ENCODE data around the gene RBPJL. TPM values are rescaled to one million over a fixed set of nuclear protein-coding genes. Genes with fewer than 3 reads are reported as not detected.

Gene RBPJL
- polyA plus RNA-seq, 1 experiment, result not detected

DNA sequence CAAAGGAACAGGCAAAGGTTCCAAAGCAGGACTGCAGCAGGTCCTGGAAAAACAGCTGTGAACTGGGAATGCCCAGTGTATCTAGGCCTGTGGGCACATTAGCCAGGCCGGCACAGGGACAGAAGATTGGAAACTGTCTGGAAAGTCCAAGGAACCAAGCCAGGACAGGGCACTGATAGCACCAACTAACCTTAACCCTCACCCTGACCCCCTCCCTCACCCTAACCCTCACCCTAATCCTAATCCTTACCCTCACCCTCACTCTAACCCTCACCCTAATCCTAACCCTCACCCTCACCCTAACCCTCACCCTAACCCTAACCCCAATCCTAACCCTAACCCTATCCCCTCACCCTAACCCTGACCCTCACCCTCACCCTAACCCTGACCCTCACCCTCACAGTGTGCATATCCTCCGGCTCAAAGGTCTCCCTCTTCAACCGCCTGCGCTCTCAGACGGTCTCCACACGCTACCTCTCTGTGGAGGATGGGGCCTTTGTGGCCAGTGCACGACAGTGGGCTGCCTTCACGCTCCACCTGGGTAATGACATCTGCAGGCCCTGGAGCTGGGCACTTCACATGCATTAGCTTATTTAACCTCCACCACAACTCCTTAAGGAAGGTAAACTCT is 6.5 kb downstream of the RBPJL start:
- H3K4me3 ChIP-seq (ENCODE audit: low read depth, low read length), result no peak overlapping the region
- DNase-seq (ENCODE audit: low read depth), result no peak
- TF ChIP-seq CTCF (IDR thresholded peaks at IDR 0.05; ENCODE audit: insufficient read depth, low read depth, low read length), result no peak
- no peaks in the 10 kb centered on the region for H3K36me3 ChIP-seq (ENCODE audit: control insufficient read depth, insufficient read depth, low read length)
- H3K27me3 ChIP-seq (ENCODE audit: control insufficient read depth, insufficient read depth, low read length), result peaks cover 17% of the 10 kb centered on the region
- CTCF ChIA-PET, result interaction anchor here (0.6 to 4.2 kb wide), 8 partner anchors 13 to 458 kb away, joined by 3 to 43 read pairs (median 4); partner anchors contain the start of gene SYS1
- POLR2A ChIA-PET, result interaction anchor here (0.6 kb wide), 1 partner anchor 360 kb away, joined by 3 read pairs; no protein-coding TSS in a partner anchor

- Histone ChIP-seq H3K4me3 (ENCODE audit: low read depth, low read length) (no peak overlapping the region), H3K27me3 (ENCODE audit: control insufficient read depth, insufficient read depth, low read length) (peaks cover 18% of the 10 kb centered on the region), H3K36me3 (ENCODE audit: control insufficient read depth, insufficient read depth, low read length) (no peaks in the 10 kb centered on the region)
- ChIA-PET POLR2A (no interaction called here), CTCF (interaction anchor here (0.6 to 4.2 kb wide), 9 partner anchors 18 to 611 kb away, joined by 3 to 43 read pairs (median 4); partner anchors contain the start of gene SYS1)
- TF ChIP-seq CTCF (IDR thresholded peaks at IDR 0.05; ENCODE audit: insufficient read depth, low read depth, low read length), result no peak
- no peak for DNase-seq (ENCODE audit: low read depth)
Observed at GRCh38 chr20:45313943-45314342, 7.3 kb downstream of the RBPJL start.

DNA sequence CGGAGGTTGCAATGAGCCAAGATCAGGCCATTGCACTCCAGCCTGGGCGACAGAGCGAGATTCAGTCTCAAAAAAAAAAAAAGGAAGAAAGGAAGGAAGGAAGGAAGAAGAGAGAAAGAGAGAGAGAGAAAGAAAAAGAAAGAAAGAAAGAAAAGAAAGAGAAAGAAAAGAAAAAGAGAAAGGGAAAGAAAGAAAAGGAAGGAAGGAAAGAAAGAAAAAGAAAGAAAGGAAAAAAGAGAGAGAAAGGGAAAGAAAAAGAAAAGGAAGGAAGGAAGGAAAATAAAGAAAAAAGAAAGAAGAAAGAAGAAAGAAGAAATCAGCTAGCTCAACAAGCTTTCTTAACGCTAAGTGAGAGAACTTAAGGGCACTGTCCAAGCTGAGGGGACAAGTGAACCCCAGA is 9.0 kb downstream of the RBPJL start:
- Histone ChIP-seq H3K27me3 (ENCODE audit: control insufficient read depth, insufficient read depth, low read length) (peaks cover 18% of the 10 kb centered on the region), H3K36me3 (ENCODE audit: control insufficient read depth, insufficient read depth, low read length) (no peaks in the 10 kb centered on the region), H3K4me3 (ENCODE audit: low read depth, low read length) (no peak overlapping the region)
- DNase-seq (ENCODE audit: low read depth), result no peak
- ChIA-PET CTCF (interaction anchor here (0.7 to 9.3 kb wide), 7 partner anchors 22 to 156 kb away, joined by 3 to 193 read pairs (median 6); partner anchors contain the start of gene SYS1), POLR2A (no interaction called here)
- TF ChIP-seq CTCF (IDR thresholded peaks at IDR 0.05; ENCODE audit: insufficient read depth, low read depth, low read length), result no peak

DNA sequence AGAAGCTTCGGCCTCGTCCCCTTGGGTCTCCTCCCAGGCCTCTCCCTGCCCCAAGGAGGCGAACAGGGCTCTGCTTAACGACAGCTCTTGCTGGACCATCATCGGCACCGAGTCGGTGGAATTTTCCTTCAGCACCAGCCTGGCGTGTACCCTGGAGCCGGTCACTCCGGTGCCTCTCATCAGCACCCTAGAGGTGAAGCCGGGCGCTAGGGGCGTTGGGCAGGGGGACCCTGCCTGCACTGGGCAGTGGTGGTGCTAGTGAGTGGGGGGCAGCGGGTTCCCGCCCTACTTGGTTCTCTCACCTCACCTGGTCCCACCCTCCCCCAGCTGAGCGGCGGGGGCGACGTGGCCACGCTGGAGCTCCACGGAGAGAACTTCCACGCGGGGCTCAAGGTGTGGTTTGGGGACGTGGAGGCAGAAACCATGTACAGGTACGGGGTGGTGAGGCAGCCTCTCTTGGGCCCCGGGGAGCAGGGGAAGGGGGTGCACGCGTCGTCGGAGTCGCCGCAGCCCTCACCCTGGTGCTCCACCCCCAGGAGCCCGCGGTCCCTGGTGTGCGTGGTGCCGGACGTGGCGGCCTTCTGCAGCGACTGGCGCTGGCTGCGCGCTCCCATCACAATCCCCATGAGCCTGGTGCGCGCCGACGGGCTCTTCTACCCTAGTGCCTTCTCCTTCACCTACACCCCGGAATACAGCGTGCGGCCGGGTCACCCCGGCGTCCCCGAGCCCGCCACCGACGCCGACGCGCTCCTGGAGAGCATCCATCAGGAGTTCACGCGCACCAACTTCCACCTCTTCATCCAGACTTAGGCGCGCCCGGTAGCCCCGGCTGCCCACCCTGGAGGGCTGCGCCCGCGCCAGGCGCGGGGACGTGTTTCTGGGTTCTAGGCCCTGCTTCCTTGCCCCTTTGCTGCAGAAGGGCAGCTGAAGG is 9.8 kb downstream of the RBPJL start:
- TF ChIP-seq CTCF (IDR thresholded peaks at IDR 0.05; ENCODE audit: insufficient read depth, low read depth, low read length), result no peak
- no peak overlapping the region for H3K4me3 ChIP-seq (ENCODE audit: low read depth, low read length)
- peaks cover 18% of the 10 kb centered on the region for H3K27me3 ChIP-seq (ENCODE audit: control insufficient read depth, insufficient read depth, low read length)
- DNase-seq (ENCODE audit: low read depth), result no peak
- ChIA-PET POLR2A (no interaction called here), CTCF (interaction anchor here (0.7 to 9.3 kb wide), 8 partner anchors 8 to 155 kb away, joined by 3 to 193 read pairs (median 6); partner anchors contain the start of genes MATN4 and SYS1)
- no peaks in the 10 kb centered on the region for H3K36me3 ChIP-seq (ENCODE audit: control insufficient read depth, insufficient read depth, low read length)

DNA sequence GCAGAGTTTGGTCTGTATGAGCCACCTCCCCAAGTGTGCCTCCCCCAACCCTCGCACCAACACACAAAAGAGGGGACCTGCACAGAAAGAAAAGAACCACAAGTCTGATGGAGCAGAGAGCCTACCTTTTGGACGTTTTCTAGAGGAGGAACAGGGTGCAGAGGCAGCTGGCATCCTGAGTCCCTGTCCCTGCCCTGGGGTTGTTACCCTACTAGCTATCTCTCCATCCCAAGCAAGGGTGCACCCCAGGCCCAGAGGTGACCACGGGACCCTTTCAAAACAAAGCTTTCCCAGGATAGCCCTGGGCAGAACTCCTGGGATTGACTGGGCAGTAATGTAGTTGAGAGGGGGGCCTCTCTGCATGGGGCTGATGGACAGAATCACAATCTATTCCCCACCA is 11.2 kb downstream of the RBPJL start:
- H3K27me3 ChIP-seq (ENCODE audit: control insufficient read depth, insufficient read depth, low read length), result peaks cover 17% of the 10 kb centered on the region
- no peak for TF ChIP-seq CTCF (IDR thresholded peaks at IDR 0.05; ENCODE audit: insufficient read depth, low read depth, low read length)
- CTCF ChIA-PET, result interaction anchor here (1.1 to 9.3 kb wide), 10 partner anchors 10 to 136 kb away, joined by 4 to 193 read pairs (median 9); partner anchors contain the start of genes MATN4 and SYS1

More for the DNA sequence above, 11.2 kb downstream of the RBPJL start:
- no peak for DNase-seq (ENCODE audit: low read depth)
- no peak overlapping the region for H3K4me3 ChIP-seq (ENCODE audit: low read depth, low read length)
- no peaks in the 10 kb centered on the region for H3K36me3 ChIP-seq (ENCODE audit: control insufficient read depth, insufficient read depth, low read length)
- POLR2A ChIA-PET, result no interaction called here

Data from BJ (cell line).